Glomerular endothelial cell (primary cell): ENCODE measurements around the gene PCGF2. TPM values are rescaled to one million over a fixed set of nuclear protein-coding genes. Genes with fewer than 3 reads are reported as not detected.

ENCODE experiments used
- DNase-seq: peaks from one replicate; pipeline ENCODE4 v3.0.0-alpha.2; 2011; ENCODE audit warnings: low read depth, low spot score; ENCODE audit errors: extremely low read depth
- total RNA-seq: library from RNA; depleted of rRNA; stranded (reverse); fragments of >200 nt; gene quantifications from 2 replicates; pipeline ENCODE4 v1.2.3, GENCODE V29; 2015

PCGF2 gene
- total RNA-seq, 1 donor from 2014 or later: 24.1 TPM

DNA sequence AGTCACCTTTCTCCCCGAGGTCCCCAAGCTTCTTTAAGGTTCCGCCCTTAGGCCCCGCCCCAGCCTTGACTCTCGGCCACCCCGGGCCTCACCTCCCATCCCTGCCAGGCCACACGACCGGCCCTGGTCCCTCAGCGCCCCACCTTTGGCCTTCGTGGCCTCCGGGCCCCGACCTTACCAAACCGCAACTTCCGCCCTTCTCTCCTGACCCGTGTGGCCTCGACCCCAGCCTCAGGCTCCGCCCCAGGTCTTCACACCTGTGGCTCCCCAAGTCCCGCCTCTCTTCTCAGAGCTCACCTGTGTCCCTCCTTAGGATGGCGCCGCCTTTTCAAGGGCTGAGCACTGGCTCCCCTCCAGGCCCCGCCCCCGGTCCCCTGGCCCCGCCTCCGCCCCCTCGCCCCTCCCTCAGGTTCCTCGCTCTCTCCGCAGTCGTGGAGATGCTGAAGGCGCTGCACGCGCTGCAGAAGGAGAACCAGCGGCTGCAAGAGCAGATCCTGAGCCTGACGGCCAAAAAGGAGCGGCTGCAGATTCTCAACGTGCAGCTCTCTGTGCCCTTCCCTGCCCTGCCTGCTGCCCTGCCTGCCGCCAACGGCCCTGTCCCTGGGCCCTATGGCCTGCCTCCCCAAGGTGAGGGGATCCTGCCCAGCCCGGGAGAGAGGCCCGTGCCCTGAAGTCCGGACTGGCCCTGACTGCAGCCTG lies 28.0 kb downstream of the PCGF2 start:
- no peak for DNase-seq

DNA sequence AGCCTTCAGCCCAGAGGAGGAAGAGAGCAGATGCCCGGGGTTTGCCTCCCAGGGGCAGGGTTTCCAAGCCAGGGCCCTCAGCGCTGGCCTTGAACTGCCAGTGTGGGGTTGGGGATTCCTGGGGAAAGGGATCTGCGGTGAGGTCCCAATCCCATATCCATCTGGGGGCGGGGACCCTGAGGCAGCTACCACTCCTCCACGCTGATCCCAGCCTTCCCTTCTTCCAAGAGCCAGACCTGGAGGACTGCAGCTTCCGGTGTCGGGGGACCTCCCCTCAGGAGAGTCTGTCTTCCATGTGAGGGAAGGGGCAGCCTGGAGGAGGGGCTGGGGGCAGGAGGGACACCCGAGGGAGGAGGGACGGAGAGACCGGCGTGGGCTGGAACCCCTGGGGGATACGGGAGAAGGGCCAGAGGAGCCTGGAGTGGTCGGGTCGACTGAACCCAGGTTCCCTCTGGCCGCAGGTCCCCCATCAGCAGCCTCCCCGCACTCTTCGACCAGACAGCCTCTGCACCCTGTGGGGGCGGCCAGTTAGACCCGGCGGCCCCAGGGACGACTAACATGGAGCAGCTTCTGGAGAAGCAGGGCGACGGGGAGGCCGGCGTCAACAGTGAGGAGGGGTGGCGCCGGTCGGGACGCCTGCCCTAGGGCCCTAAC lies 28.7 kb downstream of the PCGF2 start:
- DNase-seq: no peak

DNA sequence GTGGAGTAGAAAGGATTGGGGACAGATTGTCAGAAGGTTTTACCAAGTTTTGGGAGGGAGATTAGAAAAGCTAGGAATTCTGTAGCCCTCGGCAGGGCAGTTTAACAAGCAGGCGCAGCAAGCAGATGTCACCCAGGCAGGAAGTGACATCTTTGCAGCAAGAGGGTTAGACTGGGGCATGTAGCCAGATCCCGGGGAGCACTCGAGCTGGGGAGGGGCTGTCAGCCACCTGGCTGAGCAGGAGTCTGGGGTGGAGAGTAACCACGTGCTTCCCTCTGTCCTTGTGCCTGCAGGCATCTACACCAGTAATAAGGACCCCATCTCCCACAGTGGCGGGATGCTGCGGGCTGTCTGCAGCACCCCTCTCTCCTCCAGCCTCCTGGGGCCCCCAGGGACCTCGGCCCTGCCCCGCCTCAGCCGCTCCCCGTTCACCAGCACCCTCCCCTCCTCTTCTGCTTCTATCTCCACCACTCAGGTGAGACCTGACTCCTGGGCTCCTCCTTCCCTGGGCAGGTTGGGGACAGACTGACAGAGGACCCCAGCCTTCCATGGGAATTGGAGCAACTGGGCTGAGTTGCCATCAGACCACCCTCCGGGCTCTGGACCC lies 30.9 kb downstream of the PCGF2 start:
- no peak for DNase-seq

DNA sequence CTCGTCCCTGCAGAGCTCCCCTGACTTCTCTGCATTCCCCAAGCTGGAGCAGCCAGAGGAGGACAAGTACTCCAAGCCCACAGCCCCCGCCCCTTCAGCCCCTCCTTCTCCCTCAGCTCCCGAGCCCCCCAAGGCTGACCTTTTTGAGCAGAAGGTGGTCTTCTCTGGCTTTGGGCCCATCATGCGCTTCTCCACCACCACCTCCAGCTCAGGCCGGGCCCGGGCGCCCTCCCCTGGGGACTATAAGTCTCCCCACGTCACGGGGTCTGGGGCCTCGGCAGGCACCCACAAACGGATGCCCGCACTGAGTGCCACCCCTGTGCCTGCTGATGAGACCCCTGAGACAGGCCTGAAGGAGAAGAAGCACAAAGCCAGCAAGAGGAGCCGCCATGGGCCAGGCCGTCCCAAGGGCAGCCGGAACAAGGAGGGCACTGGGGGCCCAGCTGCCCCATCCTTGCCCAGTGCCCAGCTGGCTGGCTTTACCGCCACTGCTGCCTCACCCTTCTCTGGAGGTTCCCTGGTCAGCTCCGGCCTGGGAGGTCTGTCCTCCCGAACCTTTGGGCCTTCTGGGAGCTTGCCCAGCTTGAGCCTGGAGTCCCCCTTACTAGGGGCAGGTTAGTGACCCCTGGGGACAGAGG lies 31.6 kb downstream of the PCGF2 start:
- no peak for DNase-seq

DNA sequence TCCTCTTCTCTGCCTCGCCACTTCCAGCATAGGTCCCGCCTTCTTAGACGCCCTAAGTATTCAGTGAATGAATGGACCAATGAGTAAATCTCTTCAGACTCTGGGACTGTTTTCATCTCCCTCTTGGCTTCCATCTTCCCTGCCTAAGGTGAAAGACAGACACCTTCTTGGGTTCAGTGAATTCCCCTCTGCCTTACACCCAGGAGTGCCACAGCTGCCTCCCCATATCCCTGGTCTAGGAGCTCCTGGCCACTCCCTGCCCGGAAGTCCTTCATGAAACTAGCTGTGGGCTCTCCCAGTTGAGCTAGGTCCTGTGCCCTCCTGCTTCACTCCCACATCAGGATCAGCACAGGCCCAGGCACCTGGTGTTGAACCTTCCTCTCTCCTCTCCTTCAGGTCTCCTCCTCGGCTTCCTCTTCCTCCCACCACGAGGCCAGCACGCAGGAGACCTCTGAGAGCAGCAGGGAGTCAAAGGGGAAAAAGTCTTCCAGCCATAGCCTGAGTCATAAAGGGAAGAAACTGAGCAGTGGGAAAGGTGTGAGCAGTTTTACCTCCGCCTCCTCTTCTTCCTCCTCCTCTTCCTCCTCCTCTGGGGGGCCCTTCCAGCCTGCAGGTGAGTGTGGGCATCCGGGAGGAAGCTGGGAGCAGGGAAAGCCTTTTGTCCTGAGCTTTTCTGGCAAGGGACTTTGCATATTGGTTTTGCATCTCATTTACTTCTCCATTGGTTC lies 32.8 kb downstream of the PCGF2 start:
- DNase-seq: no peak

DNA sequence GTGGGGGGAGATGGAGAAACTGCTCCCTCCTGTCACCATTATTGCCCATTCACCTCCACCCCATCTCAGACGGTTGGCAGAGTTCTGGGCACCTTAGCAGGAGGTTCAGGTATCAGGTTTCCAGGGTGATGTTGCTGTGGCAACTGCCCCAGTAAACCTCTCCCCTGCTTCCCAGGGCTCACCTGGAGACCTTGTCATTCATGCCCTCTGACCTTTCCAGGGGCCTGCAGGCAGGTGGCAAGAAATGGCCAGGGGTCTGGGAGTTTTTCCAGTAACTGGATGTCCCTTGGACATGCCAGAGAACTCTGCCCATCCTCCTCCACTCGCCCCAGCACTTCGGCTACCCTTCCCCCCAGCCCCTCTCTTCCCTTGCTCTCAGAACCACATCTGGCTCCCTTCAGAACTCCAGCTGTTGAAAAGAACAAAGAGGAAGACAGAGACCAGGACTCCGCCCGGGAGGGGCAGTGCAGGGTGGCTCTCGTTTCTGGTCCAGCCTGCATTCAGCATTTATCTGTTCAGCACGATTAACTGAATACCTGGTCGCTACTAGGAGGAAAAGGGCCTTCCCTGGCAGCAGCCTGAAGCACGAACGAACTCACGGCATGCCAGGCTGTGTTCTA lies 34.6 kb downstream of the PCGF2 start:
- no peak for DNase-seq

DNA sequence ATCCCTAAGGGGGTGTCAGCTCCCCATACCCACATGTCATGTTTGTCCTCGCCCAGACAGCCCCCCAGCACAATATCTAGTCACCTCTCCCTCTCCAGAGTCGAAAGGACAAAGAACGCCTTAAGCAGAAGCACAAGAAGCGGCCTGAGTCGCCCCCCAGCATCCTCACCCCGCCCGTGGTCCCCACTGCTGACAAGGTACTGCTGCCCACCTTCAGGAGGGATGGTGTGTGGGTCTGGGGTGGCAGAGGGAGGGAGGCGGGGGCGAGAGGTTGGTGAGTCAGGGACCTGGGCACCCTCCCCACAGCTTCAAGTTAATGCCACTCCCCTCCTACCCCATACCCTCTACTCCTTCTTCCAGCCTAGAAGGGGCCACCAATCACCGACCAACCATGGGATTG lies 35.5 kb downstream of the PCGF2 start:
- DNase-seq: no peak

DNA sequence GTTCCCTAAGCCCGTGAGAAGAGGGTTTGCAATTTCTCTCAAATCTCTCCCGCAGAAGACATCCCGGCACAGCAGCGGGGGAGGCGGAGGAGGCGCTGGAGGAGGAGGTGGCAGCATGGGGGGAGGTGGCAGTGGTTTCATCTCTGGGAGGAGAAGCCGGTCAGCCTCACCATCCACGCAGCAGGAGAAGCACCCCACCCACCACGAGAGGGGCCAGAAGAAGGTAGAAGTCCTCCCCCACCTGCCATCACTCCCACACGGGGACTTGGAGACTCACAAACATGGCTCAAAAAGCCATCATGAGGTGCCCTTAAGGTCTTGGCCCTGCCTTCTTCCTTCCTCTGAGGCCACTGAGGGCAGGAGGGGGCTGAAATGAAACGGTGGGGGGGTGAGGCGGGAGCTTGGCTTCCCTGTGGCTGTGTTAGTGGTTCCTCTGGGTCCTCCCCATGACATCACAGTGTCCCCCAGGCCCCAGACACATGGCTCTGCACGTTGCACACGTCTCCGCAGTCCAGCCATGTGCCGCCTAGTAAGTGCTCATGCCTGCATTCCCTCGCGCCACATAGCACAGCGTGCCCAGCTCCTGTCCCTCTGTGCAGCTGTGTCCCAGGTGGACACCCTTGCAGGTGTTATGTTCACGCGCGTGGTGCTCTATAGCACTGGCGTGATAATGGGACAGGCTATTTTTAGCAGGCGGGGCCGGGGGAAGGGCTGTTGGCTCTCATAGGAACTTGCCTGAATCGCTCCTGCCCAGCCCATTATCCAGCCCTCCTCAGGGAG lies 36.2 kb downstream of the PCGF2 start:
- DNase-seq: no peak

DNA sequence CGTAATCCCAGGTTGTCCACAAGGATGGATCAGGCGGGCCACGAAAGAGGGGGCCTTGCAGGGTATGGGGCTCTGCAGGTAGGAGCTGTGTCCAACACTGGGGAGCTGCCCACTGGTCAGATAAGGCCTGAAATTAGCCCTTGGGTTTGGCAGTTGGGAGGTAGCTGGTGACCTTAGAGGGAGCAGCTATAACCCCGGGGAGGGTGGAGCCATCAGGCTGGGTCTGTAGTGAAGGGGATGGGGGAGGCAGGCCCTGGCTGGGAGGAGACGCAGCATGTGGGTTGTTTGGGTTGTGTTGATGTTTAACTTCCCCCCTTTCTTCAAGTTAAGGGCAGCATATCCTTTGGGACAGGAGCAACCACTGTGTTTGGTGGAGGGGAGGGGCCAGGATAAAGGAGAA lies 37.2 kb downstream of the PCGF2 start:
- DNase-seq: no peak

DNA sequence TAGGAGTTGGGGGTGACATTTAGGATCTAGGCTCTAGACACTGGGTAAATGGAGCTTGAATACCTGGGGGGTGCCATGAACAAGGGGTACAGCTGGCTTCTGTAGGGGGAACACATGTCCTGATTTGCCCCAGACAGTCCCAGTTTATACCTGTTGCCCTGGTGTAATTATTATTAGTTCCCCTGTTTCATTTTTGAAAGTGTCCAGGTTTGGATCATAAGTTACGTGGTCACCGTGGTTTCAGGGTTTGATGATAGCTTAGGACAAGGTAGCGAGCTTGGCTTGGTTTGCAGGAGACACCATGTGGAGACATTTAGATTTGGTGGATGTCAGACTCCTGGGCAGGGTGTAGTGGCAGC lies 37.6 kb downstream of the PCGF2 start:
- no peak for DNase-seq

DNA sequence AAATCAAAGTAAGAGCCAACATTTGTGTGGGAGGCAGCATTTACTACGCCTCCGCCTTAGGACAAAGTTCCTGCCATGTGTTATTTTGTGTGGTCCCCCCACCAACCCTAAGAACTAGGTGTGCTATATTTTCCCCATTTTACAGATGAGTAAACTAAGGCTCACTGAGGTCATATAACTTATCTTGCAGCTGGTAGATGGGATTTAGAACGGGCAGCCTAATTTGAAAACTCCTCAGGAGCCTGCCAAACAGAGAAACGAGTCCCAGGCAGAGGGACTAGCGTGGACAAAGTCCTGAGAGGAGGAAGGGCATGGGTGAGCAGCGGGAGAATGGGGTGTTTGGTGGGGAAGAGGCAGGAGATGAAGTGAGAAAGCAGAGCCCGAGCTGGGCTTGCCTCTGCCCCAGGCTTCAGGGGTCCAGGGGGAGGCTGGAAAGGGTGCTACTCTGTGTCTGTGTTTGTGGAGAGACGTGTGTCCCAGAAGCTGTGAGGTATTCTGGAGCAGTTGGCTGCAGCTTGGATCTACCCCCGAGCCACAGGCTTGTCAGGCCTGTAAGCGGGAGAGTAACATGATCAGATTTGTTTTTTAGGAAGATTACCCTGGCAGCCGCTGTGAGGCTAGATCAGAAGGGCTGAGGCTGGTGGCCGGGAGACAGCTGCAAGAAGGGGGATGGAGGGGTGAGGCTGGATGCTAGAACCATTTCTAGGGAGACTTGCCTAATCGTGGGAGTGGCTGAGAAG lies 38.1 kb downstream of the PCGF2 start:
- no peak for DNase-seq

DNA sequence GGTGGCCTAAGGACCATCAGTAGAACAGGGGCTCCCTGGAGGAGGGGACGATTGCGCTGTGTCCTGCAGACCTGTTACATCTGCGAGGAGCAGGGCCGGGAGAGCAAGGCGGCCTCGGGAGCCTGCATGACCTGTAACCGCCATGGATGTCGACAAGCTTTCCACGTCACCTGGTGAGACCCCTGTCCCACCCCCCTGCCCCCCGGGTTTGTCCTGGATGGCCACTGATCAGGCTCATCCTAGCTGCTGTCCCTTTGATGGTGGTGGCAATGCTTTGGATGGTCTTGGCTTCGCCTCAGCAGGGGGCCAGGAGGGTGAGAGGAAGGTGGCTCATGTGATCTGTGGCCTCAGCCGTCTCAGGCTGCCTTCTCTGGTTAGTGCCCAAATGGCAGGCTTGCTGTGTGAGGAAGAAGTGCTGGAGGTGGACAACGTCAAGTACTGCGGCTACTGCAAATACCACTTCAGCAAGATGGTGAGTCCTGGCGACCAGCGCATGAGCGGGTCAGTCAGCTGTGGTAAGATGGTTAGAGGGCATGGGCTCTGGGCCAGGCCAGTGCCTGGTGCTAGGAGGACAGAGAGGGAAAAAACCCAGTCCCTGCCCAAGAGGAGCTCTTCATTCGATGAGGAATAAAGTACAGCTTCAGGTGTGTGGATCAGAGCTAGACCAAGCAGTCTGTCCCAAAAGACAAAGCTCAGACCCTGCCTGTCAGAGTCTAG lies 38.9 kb downstream of the PCGF2 start:
- no peak for DNase-seq

DNA sequence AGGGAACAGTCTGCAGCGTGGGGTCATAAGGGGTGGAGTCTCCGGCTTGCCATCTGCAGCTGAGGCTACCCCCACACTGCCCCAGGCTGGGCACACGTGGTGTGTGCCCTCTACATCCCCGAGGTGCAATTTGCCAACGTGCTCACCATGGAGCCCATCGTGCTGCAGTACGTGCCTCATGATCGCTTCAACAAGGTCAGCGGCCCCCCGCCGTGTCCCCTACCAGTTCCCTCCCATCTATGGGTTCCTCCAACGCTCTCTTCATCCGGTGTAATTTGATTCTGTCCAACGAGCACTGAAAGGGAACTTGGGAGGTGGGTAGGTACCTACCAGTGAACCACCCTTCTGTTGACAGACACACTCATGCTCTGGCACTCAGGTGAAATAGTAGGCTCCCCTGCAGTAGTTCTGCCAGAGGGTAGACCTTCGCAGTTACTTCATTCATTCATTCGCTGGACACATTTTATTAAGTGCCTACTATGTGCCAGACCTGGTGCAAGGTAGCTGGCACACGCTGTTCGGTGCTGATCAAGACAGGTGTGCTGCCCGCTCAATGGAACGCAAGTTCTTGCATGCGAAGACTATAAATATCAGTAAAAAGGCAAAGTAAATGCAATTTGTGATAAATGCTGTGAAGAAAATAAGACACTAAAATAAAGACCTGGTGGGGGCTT lies 40.3 kb downstream of the PCGF2 start:
- DNase-seq: no peak

DNA sequence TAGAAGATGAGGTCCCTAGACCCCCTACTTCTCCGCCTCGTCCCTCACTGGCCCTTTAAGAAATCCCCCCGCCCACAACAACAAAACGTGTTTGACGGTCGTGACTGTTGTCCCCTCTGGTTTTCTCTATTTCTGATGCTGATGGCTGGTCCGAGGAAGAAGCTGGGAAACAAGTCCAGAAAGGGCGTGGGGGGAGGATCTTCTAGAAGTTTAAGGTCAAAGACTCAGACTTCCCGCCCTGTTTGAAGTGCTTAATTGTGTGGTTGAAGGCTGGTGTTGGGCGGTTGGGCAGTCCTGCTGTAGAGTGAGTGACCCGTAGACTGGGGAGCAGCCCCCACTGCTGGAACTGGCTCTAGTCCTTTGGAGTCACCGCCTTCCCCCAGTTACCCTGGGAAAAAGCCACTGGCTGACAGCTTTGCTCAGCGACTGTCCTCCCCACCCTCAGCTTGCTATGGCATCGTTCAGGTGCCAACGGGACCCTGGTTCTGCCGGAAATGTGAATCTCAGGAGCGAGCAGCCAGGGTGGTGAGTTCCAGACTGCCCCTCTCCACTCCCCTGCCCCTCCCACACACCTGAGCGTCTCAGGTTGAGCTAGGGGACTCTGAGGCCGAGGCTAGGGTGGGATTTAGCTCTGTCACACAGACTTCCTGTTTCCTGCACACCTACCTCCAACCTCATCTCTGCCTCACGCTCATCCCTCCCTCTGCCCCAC lies 41.5 kb downstream of the PCGF2 start:
- DNase-seq: no peak

DNA sequence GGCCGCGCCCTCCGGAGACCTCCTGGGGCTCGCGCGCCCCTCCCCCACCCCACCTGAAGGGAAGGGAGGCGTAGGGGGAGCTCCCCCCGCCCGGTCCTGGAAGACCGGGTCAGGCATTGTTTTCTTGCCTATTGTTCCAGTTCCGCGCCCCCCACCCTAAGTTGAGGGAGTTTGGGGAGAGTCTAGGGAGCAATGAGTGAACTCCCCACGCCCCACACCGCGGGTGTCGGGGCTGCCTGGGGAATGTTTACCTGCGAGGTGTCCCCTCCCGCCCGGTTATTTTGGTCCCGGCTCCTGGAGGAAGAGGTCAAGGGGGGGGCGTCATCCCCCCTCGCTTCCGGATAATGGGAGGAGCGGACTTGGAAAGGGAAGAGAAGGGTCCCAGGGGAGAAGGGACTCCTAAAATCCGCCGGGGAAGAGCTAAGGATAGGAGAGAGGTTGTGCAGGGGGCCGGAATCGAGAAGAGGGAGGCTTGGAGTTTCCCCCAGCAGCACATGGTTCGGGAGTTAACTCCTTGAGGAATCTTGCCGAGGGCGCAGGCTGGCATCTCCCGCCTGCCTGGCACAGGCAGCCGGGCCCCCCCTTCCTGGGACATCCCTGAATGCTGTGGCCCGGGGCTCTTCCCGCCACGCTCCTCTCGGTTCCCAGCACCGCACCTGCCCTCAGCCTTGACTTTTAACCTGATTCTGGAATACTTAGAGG lies 42.2 kb downstream of the PCGF2 start:
- no peak for DNase-seq

DNA sequence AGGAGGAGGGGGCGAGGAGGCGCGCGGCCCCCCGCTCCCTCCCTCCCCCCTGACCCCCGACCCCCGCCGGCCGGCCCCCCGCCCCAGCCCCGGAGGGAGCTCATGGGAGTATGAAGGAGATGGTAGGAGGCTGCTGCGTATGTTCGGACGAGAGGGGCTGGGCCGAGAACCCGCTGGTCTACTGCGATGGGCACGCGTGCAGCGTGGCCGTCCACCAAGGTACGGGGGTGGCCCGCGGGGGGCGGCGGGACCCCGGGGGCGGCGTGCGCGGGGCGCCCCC lies 42.7 kb downstream of the PCGF2 start:
- DNase-seq: no peak
